ENCODE data around the gene MIS12. TPM values are rescaled to one million over a fixed set of nuclear protein-coding genes. Genes with fewer than 3 reads are reported as not detected.

The MIS12 gene
- total and polyA plus RNA-seq, 2 of the 13 experiments (the other 11 are each of a cell fraction or from before 2014, with no cell fraction given): 13.4 to 28.0 TPM

- TF ChIP-seq CENPX (CRISPR knock-in tag; IDR thresholded peaks at IDR 0.05): no peak
- no peak for TF ChIP-seq EEA1 (CRISPR knock-in tag; IDR thresholded peaks at IDR 0.05; ENCODE audit: borderline replicate concordance)
- TF ChIP-seq TBX3 (IDR thresholded peaks at IDR 0.05; ENCODE audit: borderline replicate concordance): no peak
- TF ChIP-seq HMGXB4 (CRISPR knock-in tag; IDR thresholded peaks at IDR 0.05; ENCODE audit: borderline replicate concordance in 1 of 2, low read depth in 1 of 2): peak; percentile 92 to 93
- peak; percentile 75; the same call in 1 of the 2 replicates for TF ChIP-seq GFI1 (CRISPR knock-in tag; IDR thresholded peaks at IDR 0.05; ENCODE audit: borderline replicate concordance)
- TF ChIP-seq ZBTB43 (CRISPR knock-in tag; conservative IDR thresholded peaks at IDR 0.05): peak; percentile 77
- TF ChIP-seq ZNF512 (CRISPR knock-in tag; IDR thresholded peaks at IDR 0.05): no peak
- TF ChIP-seq, protein P1, sequence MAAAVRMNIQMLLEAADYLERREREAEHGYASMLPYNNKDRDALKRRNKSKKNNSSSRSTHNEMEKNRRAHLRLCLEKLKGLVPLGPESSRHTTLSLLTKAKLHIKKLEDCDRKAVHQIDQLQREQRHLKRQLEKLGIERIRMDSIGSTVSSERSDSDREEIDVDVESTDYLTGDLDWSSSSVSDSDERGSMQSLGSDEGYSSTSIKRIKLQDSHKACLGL (CRISPR knock-in tag; IDR thresholded peaks at IDR 0.05): peak; percentile 95
- TF ChIP-seq, protein P2, sequence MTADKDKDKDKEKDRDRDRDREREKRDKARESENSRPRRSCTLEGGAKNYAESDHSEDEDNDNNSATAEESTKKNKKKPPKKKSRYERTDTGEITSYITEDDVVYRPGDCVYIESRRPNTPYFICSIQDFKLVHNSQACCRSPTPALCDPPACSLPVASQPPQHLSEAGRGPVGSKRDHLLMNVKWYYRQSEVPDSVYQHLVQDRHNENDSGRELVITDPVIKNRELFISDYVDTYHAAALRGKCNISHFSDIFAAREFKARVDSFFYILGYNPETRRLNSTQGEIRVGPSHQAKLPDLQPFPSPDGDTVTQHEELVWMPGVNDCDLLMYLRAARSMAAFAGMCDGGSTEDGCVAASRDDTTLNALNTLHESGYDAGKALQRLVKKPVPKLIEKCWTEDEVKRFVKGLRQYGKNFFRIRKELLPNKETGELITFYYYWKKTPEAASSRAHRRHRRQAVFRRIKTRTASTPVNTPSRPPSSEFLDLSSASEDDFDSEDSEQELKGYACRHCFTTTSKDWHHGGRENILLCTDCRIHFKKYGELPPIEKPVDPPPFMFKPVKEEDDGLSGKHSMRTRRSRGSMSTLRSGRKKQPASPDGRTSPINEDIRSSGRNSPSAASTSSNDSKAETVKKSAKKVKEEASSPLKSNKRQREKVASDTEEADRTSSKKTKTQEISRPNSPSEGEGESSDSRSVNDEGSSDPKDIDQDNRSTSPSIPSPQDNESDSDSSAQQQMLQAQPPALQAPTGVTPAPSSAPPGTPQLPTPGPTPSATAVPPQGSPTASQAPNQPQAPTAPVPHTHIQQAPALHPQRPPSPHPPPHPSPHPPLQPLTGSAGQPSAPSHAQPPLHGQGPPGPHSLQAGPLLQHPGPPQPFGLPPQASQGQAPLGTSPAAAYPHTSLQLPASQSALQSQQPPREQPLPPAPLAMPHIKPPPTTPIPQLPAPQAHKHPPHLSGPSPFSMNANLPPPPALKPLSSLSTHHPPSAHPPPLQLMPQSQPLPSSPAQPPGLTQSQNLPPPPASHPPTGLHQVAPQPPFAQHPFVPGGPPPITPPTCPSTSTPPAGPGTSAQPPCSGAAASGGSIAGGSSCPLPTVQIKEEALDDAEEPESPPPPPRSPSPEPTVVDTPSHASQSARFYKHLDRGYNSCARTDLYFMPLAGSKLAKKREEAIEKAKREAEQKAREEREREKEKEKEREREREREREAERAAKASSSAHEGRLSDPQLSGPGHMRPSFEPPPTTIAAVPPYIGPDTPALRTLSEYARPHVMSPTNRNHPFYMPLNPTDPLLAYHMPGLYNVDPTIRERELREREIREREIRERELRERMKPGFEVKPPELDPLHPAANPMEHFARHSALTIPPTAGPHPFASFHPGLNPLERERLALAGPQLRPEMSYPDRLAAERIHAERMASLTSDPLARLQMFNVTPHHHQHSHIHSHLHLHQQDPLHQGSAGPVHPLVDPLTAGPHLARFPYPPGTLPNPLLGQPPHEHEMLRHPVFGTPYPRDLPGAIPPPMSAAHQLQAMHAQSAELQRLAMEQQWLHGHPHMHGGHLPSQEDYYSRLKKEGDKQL (CRISPR knock-in tag; IDR thresholded peaks at IDR 0.05; ENCODE audit: low read depth): peak; percentile 20; the same call in 1 of the 2 replicates
- no peak for TF ChIP-seq U2AF2 (IDR thresholded peaks at IDR 0.05; ENCODE audit: low read depth, low read length)
Measured at GRCh38 chr17:5438716-5439445, 47.5 kb upstream of the MIS12 start, which contains the start of gene C1QBP (continued).

All from HepG2 (cell line).